Vagina (tissue), 2 donors: Measurements from ENCODE around the gene PODXL.

Experiments used
- POLR2A ChIP-seq, 2 donors: fragments of 450-650 bp; IDR thresholded peaks; one replicate each; pipeline ENCODE4 v1.6.1; 2017; ENCODE audit warnings: antibody characterized with exemption in 2 of 2, mild to moderate bottlenecking in 2 of 2, moderate library complexity in 2 of 2
- TF ChIP-seq, protein P1 (sequence below), 3 experiments: fragments of 450-650 bp in 2 of 3; fragments of 200-600 bp in 1 of 3; sonication (generic) in 1 of 3; IDR thresholded peaks; one replicate each; pipeline ENCODE4 v1.5.1; 2017 to 2019; ENCODE audit warnings: antibody characterized with exemption in 3 of 3, mild to moderate bottlenecking in 2 of 3, moderate library complexity in 2 of 3

DNA sequence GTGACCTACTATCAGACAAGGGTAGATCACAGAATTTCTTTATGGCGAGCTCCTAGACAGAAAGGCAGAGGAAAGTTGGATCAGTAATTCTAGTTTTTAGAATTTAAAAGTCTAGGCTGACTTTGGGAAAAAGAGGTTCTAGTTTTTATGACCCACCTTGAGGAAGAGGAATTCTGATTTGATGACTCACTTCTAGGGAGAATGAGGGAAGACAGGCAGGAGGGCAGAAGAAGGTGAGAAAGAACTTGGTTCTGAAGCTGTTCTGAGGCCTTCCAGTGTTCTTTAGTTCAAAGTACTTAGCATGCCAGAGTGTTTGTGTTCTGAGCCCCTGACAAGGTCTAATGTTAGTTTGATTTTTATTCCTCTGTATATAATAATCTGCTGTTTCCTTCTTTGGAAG, 97.2 kb downstream of the PODXL start:
- TF ChIP-seq POLR2A (IDR thresholded peaks at IDR 0.05), result no peak
- TF ChIP-seq, protein P1, sequence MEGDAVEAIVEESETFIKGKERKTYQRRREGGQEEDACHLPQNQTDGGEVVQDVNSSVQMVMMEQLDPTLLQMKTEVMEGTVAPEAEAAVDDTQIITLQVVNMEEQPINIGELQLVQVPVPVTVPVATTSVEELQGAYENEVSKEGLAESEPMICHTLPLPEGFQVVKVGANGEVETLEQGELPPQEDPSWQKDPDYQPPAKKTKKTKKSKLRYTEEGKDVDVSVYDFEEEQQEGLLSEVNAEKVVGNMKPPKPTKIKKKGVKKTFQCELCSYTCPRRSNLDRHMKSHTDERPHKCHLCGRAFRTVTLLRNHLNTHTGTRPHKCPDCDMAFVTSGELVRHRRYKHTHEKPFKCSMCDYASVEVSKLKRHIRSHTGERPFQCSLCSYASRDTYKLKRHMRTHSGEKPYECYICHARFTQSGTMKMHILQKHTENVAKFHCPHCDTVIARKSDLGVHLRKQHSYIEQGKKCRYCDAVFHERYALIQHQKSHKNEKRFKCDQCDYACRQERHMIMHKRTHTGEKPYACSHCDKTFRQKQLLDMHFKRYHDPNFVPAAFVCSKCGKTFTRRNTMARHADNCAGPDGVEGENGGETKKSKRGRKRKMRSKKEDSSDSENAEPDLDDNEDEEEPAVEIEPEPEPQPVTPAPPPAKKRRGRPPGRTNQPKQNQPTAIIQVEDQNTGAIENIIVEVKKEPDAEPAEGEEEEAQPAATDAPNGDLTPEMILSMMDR (IDR thresholded peaks at IDR 0.05), result no peak
